Skeletal muscle cell (primary cell): ENCODE results near the gene SYK.
"Not testable (repeated sequence)": the region's sequence is repeated elsewhere in the genome, so short reads cannot be mapped to it uniquely, and the experiment has no call there.

ENCODE experiments used
- DNase-seq: peaks from one replicate; pipeline ENCODE4 v3.0.0-alpha.2; 2010; ENCODE audit warnings: low read depth
- H3K4me3 ChIP-seq: 2 replicates; pipeline ENCODE4 v1.5.1; 2011; ENCODE audit warnings: low read depth, mild to moderate bottlenecking, control low read depth, low read length, moderate library complexity

SYK gene

DNA sequence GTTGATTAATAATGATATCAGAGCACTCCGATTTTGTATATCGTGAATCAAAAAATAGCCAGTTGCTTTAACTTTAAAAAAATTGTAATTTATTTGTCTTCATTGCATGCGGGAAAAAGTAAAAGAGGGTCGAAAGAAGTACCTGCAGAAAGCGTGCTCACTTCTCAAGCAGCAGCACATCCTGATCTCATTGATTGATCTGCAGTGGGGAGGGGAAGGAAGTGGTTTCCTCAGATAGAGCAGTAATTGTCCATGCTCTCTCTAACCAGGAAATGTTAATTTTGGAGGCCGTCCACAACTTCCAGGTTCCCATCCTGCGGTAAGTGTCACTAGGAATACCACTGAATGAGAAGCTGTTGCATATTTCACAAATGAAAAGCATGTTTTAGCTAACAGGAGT lies 63.2 kb downstream of the SYK start:
- DNase-seq = no peak
- H3K4me3 ChIP-seq = no peak overlapping the region

GRCh38 chr9:90867101-90867500 lies 65.5 kb downstream of the SYK start:
- H3K4me3 ChIP-seq = no peak overlapping the region
- DNase-seq = no peak

DNA sequence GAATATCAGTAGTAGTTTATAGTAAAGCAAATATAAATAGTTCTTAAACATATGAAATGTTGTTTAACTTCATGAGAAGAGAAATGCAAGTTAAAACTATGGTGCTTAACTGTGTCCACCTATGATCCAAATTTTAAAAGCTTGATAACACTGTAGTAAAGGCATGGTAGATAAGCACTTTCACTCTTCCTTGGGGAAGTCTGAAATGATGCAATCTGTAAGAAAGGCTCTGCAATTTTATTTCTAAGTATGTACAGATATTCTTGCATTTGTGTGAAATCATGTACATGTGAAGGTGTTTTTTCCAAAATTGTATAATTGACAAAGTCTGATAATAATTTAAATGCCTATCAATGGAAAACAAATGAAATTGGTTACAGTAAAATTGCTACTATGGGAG lies 66.9 kb downstream of the SYK start:
- DNase-seq = peak; percentile 2
- H3K4me3 ChIP-seq = no peak overlapping the region

- no peak for DNase-seq
Measured at GRCh38 chr9:90869361-90869760, 67.7 kb downstream of the SYK start.

DNA sequence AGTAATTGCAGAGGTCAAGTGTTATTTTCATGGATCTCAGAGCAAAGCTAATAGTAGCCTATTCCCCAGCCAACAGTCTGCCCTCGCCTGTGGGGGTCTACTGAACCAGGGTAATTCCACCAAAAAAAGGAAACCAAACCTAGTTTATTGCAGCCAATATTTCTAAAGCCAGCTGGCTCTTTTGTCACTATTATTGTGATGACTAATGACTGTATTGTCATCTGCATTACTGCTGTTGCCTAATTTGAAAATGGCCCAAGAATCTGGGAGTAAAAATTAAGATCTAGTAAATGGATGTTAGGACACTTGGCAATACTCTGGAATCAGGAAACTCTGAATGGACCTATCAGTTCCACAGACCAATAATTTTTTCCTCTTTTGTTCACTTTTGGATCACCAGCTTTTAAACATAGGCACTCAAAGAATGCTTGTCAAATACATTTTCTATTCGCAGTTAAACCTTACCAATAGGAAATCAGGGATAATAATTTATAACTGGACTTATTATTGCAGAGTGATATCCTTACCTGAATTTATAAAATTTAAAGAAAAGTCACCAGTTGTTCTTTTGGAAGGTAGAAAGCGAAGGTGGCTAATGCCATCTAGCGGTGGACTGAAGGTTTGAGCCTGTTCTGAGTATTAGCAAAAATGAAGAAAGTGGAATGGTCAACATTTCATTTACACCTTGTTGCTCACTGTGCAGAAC lies 69.2 kb downstream of the SYK start:
- H3K4me3 ChIP-seq = no peak overlapping the region
- DNase-seq = peak; percentile 1

More at GRCh38 chr9:90869361-90869760, 67.7 kb downstream of the SYK start:
- H3K4me3 ChIP-seq = no peak overlapping the region

GRCh38 chr9:90871327-90871935 lies 69.8 kb downstream of the SYK start:
- DNase-seq = no peak
- H3K4me3 ChIP-seq = no peak overlapping the region

GRCh38 chr9:90872835-90873294 lies 71.2 kb downstream of the SYK start:
- DNase-seq = no peak
- H3K4me3 ChIP-seq = no peak overlapping the region

GRCh38 chr9:90873422-90873821 lies 71.8 kb downstream of the SYK start:
- no peak for DNase-seq
- H3K4me3 ChIP-seq = no peak overlapping the region

GRCh38 chr9:90874194-90874593 lies 72.6 kb downstream of the SYK start:
- DNase-seq = no peak
- no peak overlapping the region for H3K4me3 ChIP-seq

- no peak for DNase-seq
- H3K4me3 ChIP-seq = no peak overlapping the region
Measured at GRCh38 chr9:90878562-90878961, 76.9 kb downstream of the SYK start.

GRCh38 chr9:90880066-90880465 lies 78.4 kb downstream of the SYK start:
- no peak overlapping the region for H3K4me3 ChIP-seq
- DNase-seq = no peak

DNA sequence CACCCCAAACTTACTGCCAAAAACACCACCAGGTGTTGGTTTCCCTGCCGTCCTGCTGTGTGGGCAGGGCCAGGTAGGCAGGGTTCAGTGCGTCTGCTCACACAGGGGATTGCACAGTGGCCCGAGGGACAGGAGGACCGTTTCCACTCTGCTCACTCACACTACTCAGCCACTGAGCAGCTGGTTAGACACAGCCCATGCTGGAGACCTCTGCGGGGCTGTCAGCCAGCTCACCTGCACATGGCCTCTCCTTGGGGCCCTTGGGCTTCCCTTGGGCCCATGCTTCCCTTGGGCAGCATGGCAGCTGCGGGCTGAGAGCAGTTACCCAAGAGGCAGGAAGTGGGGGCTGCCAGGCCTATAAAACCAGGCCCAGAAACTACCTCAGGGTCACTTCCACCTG lies 79.0 kb downstream of the SYK start:
- DNase-seq = no peak
- H3K4me3 ChIP-seq = no peak overlapping the region

GRCh38 chr9:90881648-90882047 lies 80.0 kb downstream of the SYK start:
- H3K4me3 ChIP-seq = no peak overlapping the region
- DNase-seq = no peak

DNA sequence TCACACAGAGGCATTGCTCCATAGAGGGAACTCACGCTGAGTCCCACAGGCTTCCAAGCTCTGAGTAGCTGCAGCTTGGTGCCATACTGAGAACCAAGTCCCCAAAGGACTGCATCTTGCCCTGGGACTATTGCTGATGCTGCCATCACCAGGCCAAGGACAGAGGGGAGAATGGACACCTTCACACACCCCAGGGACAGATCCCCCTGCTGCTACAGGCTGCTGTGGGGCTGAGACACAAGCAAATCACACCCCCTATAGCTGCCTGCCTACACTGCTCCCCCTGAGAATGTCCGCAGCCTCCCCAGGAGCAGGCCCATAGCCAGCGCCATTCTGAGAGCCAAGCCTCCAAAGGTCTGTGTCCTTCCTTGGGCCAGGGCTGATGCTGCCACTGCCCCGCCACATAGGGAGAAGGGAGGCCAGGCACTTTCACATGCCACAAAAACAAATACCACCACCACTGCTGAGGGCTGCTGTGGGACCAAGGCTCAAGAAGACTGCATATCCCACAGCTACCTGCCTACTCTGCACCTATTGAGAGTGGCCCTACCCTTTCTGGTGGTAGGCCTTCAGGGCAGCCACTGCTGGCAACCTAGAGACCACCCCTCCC lies 81.5 kb downstream of the SYK start:
- DNase-seq = no peak
- H3K4me3 ChIP-seq = no peak overlapping the region

DNA sequence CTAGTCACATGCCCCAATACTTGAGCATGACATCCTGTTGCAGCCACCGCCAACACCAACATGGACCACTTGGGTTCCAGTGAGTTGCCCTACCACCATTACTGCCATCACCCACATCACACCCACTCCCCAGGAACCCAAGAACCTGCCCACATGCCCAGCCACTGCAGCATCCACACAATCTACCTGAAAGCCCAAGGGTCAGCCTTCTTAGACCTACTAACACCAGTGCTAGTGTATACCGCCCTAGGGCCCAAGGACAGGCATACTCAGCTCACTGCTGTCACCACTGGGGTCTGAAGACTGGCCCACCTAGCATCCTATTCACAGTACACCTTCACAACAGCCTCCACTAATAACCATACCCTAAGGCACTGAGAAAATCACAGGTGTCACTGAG lies 82.0 kb downstream of the SYK start:
- DNase-seq = no peak

DNA sequence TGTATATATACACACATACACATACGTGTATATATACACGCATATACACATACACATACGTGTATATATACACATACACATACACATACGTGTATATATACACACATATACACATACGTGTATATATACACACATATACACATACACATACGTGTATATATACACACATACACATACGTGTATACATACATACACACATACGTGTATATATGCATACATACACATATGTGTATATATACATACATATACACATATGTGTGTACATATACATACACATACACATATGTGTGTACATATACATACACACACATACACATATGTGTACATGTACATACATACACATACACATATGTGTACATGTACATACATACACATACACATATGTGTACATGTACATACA lies 82.6 kb downstream of the SYK start:
- no peak overlapping the region for H3K4me3 ChIP-seq
- no peak for DNase-seq

More for the DNA sequence above, 82.0 kb downstream of the SYK start:
- H3K4me3 ChIP-seq = no peak overlapping the region

GRCh38 chr9:90886868-90887267 lies 85.2 kb downstream of the SYK start:
- DNase-seq, H3K4me3 ChIP-seq: not testable (repeated sequence)

- no peak overlapping the region for H3K4me3 ChIP-seq
- DNase-seq = no peak
Measured at GRCh38 chr9:90888941-90889340, 87.3 kb downstream of the SYK start.

DNA sequence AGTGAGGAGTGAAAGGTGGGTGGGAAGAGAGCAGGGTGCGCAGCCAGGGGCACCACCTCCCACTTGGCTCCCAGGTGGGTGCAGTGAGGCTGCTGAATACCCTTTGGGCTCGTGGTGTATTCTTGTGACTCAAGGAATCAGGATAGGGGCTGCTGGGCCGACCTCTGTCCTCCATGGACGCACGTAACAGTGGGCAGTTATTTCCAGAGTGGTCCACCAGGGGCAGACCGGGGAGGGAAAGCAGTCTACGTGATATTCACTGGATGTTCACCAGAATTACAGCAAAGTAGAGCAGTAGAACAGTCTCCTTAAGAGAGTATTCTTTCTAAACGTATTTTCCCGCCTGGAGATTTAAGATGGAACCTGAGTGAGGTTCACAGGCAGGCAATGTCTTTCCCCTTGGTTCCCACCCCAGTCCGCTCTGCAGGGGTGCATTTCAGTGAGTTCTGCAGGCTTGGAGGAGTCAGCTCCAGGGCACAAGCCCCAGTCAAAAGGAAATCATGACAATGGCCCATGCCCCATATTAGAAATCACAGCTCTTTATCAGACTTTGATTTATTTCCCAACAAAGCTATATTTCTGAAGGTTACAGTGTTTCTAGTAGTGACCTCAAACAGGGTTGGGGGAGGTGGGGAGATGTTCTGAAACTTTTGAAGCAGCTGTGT lies 88.7 kb downstream of the SYK start:
- no peak overlapping the region for H3K4me3 ChIP-seq
- no peak for DNase-seq

DNA sequence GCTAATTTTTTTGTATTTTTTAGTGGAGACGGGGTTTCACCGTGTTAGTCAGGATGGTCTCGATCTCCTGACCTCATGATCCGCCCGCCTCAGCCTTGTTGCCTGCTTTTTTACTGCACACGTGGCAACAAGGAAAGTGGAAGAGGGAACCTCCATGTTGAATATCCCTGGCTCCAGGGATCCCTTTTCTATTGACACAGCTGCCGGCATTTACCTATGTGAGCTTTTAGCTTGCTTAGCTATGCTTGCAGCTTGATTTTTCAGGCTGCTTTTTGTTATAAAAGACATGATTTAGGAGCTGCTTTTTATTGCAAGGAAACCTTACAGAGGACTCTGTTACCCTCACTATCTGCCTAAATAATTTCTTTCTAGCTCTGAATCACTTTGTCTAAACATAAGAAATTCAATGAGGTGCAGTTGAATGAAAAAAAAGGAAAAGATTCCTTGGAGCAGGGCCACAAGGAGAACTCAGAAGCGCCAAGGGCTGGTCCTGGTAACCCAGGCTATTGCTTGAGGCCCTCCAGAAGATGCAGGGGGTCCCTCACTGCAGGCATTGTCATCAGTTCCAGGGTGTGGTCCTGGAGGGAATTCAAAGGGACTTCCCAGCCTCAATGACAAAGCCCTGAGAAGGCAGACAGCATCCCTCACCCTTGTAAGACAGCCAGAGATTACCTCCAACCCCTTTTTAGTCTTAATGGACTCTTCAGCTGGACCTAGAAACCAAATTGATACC lies 89.9 kb downstream of the SYK start:
- DNase-seq = no peak
- H3K4me3 ChIP-seq = no peak overlapping the region
